Astrocyte (in vitro differentiated cells and primary cell): ENCODE results near the gene MAP3K20.
"Not testable (repeated sequence)": the region's sequence is repeated elsewhere in the genome, so short reads cannot be mapped to it uniquely, and the experiment has no call there.

Experiments
- CTCF ChIP-seq: IDR thresholded peaks from 2 replicates; pipeline ENCODE4 v1.5.1; 2011; ENCODE audit warnings: low read depth, mild to moderate bottlenecking, inconsistent platforms, low read length, moderate library complexity; ENCODE audit not compliant: insufficient read depth
- EZH2 ChIP-seq: IDR thresholded peaks from 2 replicates; pipeline ENCODE4 v1.6.1; 2012; ENCODE audit warnings: mild to moderate bottlenecking, low read length, inconsistent platforms; ENCODE audit not compliant: insufficient read depth

GRCh38 chr2:173262356-173262755, 186.7 kb downstream of the MAP3K20 start:
- TF ChIP-seq CTCF, EZH2: not testable (repeated sequence)
